Lower lobe of right lung (tissue), 2 donors: ENCODE measurements around the gene DENND5A. TPM values are rescaled to one million over a fixed set of nuclear protein-coding genes. Genes with fewer than 3 reads are reported as not detected.
A peak's percentile ranks its signal among the peaks of the same experiment; 100 is the strongest.

ENCODE experiments used
- ATAC-seq, 2 donors: fragments of 200-7000 bp; cut with Tn5 transposase; one replicate each; pipeline ENCODE4 v1.9.1; 2020 to 2022; ENCODE audit warnings: mild to moderate bottlenecking in 2 of 2, moderate library complexity in 2 of 2
- DNase-seq: peaks from one replicate; pipeline ENCODE4 v3.0.0-alpha.2; 2020
- H3K27ac ChIP-seq: fragments of 200-600 bp; one replicate; pipeline ENCODE4 v1.8.0; 2022
- H3K27me3 ChIP-seq: fragments of 200-600 bp; one replicate; pipeline ENCODE4 v1.8.0; 2022; ENCODE audit warnings: low read depth
- H3K36me3 ChIP-seq: fragments of 200-600 bp; one replicate; pipeline ENCODE4 v1.8.0; 2022; ENCODE audit warnings: mild to moderate bottlenecking
- H3K4me1 ChIP-seq: fragments of 200-600 bp; one replicate; pipeline ENCODE4 v1.8.0; 2022
- H3K4me3 ChIP-seq: fragments of 200-600 bp; one replicate; pipeline ENCODE4 v1.8.0; 2022; ENCODE audit warnings: mild to moderate bottlenecking
- H3K9me3 ChIP-seq: fragments of 200-600 bp; one replicate; pipeline ENCODE4 v1.8.0; 2022
- intact Hi-C: fragments of 100-400 bp; cut with DNase I; formaldehyde crosslinking; loops from one replicate; pipeline ENCODE4 v1.11.0; 2022
- total RNA-seq: library from RNA; stranded (reverse); fragmentation: NEBNext Ultra II Directional; extraction: Animal tissue kit (Norgen Biotek cat#: 25700); gene quantifications from one replicate; pipeline ENCODE4 v1.2.1, GENCODE V29; 2021
- TF ChIP-seq, protein P1 (sequence below): fragments of 200-600 bp; IDR thresholded peaks from one replicate; pipeline ENCODE4 v1.8.0; 2022; ENCODE audit warnings: antibody characterized with exemption, mild to moderate bottlenecking
- donor health status: DM: no; HTN: yes; CAD: no; lungs with severe emphysema.

Gene DENND5A
- total RNA-seq, 1 donor from 2014 or later, result 97.5 TPM

GRCh38 chr11:9123595-9124304 is 141.4 kb downstream of the DENND5A start:
- Histone ChIP-seq H3K27ac (no peak overlapping the region), H3K36me3 (no peaks in the 10 kb centered on the region), H3K4me3 (no peak overlapping the region), H3K27me3 (no peaks in the 10 kb centered on the region), H3K4me1 (no peaks in the 10 kb centered on the region), H3K9me3 (no peaks in the 10 kb centered on the region)
- ATAC-seq (no peak), DNase-seq (no peak)
- intact Hi-C loops, result no loop called here
- TF ChIP-seq, protein P1, sequence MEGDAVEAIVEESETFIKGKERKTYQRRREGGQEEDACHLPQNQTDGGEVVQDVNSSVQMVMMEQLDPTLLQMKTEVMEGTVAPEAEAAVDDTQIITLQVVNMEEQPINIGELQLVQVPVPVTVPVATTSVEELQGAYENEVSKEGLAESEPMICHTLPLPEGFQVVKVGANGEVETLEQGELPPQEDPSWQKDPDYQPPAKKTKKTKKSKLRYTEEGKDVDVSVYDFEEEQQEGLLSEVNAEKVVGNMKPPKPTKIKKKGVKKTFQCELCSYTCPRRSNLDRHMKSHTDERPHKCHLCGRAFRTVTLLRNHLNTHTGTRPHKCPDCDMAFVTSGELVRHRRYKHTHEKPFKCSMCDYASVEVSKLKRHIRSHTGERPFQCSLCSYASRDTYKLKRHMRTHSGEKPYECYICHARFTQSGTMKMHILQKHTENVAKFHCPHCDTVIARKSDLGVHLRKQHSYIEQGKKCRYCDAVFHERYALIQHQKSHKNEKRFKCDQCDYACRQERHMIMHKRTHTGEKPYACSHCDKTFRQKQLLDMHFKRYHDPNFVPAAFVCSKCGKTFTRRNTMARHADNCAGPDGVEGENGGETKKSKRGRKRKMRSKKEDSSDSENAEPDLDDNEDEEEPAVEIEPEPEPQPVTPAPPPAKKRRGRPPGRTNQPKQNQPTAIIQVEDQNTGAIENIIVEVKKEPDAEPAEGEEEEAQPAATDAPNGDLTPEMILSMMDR, result no peak

DNA sequence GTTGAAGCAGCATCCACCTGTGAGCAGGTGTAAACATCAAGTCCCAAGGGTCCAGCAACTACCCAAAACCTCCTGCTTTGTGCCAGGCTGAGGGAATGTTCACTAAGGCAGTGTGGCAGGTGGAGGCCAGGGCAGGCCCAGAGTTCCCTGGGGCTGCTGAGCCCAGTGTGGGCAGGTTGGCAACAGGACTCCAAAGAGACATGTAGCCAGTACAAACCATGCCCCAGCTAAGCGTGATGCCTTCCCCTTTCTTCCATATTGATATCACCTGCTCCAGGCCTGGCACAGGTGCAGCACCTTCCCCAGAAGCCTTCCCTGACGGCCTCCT is 143.7 kb downstream of the DENND5A start:
- H3K9me3 ChIP-seq, result no peaks in the 10 kb centered on the region
- H3K27ac ChIP-seq, result no peak overlapping the region
- H3K36me3 ChIP-seq, result no peaks in the 10 kb centered on the region
- no peaks in the 10 kb centered on the region for H3K27me3 ChIP-seq
- TF ChIP-seq, protein P1, result no peak
- no peaks in the 10 kb centered on the region for H3K4me1 ChIP-seq
- ATAC-seq, result no peak
- intact Hi-C loops, result no loop called here
- no peak for DNase-seq
- no peak overlapping the region for H3K4me3 ChIP-seq

DNA sequence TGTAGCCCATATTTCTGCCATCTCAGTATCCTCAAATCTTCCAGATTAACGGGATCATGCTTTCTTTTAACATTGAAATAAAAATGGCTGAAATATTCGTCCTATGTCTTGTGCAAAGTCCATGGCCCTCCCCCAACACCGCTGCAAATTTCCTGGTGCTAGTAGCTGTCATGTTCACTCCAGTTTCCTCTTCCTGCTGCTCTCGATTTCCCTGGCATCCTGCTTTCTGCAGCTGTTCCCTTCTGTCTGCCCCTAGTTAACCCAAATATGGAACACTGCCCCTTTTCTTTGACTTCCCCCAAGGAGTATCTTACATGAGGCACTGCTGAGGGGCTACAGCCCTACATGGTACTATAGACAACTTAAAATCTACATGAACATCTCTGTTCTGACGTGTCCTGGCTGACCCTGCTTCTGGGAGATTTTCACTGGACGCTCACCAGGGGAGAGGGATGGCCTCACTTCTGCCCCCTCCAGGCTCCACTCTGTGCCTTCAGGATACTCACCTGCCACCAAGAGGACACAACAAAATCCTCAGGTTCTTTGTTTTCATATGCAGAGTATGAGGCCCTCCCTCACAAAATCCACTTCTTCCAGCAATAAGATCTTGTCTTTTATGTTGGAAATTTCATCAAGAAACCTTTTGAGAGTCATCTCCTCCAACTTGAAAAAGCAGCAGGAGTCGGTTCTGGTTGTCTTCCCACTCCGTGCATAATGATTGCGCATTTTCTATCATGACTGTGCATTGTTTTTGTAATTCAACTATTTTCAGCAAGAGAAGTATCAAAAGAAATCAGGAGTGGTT is 144.3 kb downstream of the DENND5A start:
- Histone ChIP-seq H3K27me3 (no peaks in the 10 kb centered on the region), H3K4me3 (no peak overlapping the region), H3K27ac (no peak overlapping the region), H3K9me3 (no peaks in the 10 kb centered on the region), H3K36me3 (no peaks in the 10 kb centered on the region), H3K4me1 (no peaks in the 10 kb centered on the region)
- ATAC-seq, result no peak
- intact Hi-C loops, result no loop called here
- no peak for DNase-seq
- TF ChIP-seq, protein P1, result peak; percentile 6

DNA sequence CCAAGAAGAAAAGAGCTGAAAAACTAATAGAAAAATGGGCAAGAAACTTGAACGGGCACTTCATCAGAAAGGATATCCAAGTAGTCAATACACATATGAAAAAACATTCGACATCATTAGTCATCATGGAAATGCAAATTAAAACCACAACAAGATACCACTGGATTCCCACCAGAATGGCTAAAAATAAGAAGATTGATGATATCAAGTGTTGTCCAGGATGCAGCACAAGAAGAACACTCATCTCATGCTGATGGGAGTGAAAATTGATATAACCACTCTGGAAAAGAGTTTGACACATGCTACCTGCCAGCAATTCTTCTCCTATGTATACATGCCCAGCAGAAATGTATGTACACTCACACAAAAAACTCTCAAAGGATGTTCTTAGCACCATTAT is 146.9 kb downstream of the DENND5A start:
- Histone ChIP-seq H3K4me3 (no peak overlapping the region), H3K27me3 (no peaks in the 10 kb centered on the region), H3K9me3 (no peaks in the 10 kb centered on the region), H3K36me3 (no peaks in the 10 kb centered on the region), H3K27ac (no peak overlapping the region), H3K4me1 (no peaks in the 10 kb centered on the region)
- TF ChIP-seq, protein P1, result no peak
- intact Hi-C loops, result no loop called here
- ATAC-seq (no peak), DNase-seq (no peak)

- TF ChIP-seq, protein P1, result no peak
- ATAC-seq, result no peak
- Histone ChIP-seq H3K9me3 (peaks cover 7% of the 10 kb centered on the region), H3K27me3 (no peaks in the 10 kb centered on the region), H3K27ac (no peak overlapping the region), H3K4me3 (no peak overlapping the region), H3K36me3 (no peaks in the 10 kb centered on the region), H3K4me1 (no peaks in the 10 kb centered on the region)
- intact Hi-C loops, result no loop called here
- no peak for DNase-seq
Measured at GRCh38 chr11:9112075-9112474, 153.1 kb downstream of the DENND5A start.
